Stimulated activated CD4-positive, alpha-beta T cell treated with anti-CD3 and anti-CD28 coated beads, Interleukin-2, amount 100 ng/mL, for 48 hours (primary cell): ENCODE data around the gene OR14J1.
"Not testable (repeated sequence)": the region's sequence is repeated elsewhere in the genome, so short reads cannot be mapped to it uniquely, and the experiment has no call there.

Experiments used
- DNase-seq, 2 donors: peaks; one replicate each; pipeline ENCODE4 v3.0.0-alpha.2; 2020

The OR14J1 gene

GRCh38 chr6:29301316-29301715 lies at the start of gene OR14J1:
Gene OR14J1, plus strand, starts transcription at chr6:29301701. Its CDS starts 4,989 bp downstream, at chr6:29306690.
- DNase-seq: no peak

GRCh38 chr6:29251736-29252135 lies 49.8 kb upstream of the OR14J1 start:
- no peak for DNase-seq

DNA sequence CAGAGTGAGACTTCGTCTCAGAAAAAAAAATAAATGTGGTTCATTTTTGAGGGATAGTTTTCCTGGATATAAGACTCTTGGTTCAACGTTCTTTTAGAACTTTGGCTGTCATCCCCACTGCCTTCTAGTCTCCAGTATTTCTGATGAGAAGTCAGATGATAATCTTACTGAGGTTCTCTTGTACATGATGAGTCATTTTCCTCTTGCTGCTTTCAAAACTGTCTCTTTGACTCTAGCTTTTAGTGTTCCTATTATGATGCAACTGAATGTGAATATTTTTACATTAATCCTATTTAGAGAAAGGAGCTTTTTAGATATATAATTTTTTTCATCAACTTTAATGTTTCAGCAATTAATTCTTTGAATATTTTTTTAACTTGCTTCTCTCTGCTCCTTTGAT lies 46.0 kb upstream of the OR14J1 start:
- DNase-seq: no peak

DNA sequence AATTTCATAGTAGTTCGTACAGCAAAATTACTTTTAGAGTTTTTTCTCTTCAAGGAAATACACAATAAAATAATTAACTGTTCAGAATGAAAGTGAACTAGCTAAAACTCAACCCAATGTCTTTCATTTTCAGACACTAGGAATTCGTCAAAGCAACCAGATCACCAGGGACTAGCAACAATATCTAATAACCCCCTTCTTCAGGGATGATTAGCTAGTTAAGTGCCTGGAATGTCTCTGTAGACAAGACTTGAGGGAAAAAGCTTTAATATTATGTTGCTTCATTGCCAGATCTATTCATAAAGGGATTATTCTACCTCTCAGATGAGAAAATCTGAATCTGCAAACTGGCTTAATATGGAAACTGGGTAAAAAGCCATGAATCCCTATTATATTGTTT lies 41.8 kb upstream of the OR14J1 start:
- no peak for DNase-seq

DNA sequence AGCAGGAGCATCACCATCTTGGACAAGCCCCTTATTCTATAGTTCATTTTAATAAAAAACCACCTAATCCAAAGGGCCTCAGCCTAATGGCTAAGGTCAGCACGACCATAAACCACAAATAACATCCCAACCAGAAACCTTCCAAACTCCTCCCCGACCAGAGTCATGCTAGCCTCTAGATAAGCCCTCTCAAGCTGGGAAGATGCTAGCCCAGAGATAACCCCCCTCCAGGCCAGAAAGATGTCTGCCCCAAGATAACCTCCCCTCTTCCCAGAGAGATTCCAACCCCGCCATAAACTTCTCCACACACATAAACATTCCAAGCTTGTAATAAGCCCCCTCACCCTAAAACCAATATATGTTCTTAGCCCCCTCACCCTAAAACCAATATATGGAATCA lies 38.5 kb upstream of the OR14J1 start:
- no peak for DNase-seq

DNA sequence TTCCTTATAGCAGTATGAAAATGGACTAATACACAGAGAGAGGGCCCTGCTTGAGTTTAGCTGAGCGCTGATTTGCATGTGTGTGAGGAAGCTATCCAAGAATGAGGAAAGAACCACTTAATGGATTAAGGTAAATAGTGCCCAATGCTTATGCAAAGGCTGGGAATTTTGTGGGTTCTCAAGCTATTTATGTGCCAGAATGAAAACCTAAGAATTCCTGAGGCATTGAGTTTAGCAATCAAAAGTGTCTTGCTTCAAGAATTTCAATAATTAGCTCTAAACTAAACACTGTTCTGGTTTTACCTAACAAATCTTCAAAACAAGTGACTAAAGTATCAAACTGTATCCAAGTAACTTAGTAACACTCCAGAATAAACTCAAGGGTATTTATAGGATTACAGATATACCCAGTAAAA lies 7.0 kb upstream of the OR14J1 start:
- DNase-seq: no peak

- no peak for DNase-seq
Observed at GRCh38 chr6:29295181-29295585, 6.3 kb upstream of the OR14J1 start.

DNA sequence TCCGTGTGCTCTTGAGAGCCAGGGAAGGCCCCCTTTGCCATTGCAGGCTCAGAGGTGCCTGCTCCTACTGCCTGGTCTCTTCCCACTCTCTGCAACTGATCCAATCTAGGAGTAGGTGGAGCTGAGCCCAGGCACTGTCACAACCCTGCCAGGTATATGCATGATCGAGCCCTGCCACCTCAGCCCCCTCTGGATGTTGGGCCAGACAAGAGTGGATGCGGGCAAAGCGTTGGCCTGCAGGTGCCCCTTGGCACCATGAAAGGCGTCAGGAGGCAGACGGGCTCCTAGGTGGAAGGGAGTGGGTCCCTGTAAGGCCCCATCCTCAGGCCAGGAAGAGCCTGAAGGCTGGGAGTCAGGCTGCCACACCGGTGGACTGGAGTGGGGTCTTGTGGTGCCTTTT lies 5.9 kb upstream of the OR14J1 start:
- no peak for DNase-seq

DNA sequence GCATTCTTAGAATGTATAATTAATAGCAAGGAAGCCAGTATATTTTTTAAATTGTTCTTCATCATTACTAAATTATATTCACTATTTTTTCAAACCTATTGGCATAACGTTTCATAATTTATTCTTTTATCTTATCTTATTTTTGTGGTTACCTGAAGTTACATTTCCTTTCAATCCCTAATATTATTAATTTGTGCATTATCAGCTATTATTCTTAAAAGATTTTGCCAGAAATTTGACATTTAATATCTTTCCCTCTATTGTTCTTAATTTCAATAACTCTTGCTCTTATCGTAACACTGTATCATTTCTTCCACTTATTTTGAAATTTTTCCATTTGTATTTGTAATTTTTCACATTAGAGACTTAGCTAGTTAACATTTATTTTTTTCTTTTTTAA lies 18.4 kb downstream of the OR14J1 start:
- no peak for DNase-seq

GRCh38 chr6:29323332-29323731 lies 21.8 kb downstream of the OR14J1 start:
- DNase-seq: not testable (repeated sequence)

GRCh38 chr6:29325777-29326176 lies 24.3 kb downstream of the OR14J1 start:
- no peak for DNase-seq

DNA sequence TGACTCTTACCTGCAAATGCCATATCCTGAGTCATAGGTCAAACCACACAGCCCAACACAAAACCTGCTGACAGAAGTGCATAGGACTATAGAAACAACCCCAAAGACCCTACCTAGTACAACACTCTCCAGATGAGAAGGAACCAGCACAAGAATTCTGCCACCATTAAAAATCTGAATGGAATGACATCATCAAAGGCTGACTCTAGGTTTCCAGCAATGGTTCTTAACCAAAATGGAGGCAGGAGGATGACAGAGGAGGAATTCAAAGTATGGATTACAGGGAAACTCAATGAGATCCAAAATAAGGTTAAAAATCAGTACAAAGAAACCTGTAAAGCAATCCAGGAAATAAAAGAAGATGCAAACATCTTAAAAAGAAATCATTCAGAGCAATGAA lies 31.2 kb downstream of the OR14J1 start:
- no peak for DNase-seq

DNA sequence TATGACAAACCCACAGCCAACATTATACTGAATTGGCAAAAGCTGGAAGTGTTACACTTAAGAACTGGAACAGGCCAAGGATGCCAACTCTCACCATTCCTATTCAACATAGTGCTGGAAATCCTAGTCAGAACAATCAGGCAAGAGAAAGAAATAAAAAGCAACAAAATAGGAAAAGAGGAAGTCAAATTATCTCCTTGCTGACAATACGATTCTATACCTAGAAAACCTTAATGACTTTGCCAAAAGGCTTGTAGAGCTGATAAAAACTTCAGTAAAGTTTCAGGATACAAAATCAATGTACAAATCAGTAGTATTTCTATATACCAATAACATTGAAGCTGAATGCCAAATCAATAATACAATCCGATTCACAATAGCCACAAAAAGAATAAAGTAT lies 34.8 kb downstream of the OR14J1 start:
- no peak for DNase-seq

GRCh38 chr6:29345380-29345779 lies 43.9 kb downstream of the OR14J1 start:
- no peak for DNase-seq

DNA sequence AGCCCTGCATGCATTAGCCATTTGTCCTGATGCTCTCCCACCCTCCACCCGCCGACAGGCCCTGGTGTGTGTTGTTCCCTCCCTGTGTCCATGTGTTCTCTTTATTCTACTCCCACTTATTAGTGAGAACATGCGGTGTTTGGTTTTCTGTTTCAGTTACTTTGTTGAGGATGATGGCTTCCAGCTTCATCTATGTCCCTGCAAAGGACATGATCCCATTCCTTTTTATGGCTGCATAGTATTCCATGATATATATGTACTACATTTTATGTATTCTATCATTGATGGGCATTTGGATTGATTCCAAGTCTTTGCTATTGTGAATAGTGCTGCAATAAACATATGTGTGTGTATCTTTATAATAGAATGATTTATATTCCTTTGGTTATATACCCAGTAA lies 47.8 kb downstream of the OR14J1 start:
- DNase-seq: not testable (repeated sequence)

GRCh38 chr6:29354980-29355379 lies 53.5 kb downstream of the OR14J1 start:
- DNase-seq: no peak

DNA sequence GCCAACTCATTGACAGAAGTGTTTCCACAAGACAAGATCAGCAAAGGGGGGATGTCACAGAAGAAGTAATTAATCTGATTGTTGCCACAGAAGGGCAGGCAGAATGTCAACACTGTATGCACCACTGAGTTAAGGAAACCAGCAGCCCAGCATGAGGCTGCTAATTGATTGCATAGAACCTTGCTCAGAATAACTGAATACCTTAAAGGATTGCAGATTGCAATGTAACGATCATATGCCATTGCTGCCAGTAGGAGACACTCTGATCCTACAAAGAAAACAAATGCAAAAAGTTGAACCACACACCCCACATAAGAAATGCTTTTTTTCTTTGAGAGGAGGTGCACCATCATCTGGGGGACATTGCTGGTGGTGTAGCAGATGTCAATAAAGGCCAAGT lies 54.1 kb downstream of the OR14J1 start:
- no peak for DNase-seq
